Psoas muscle (tissue), 8 donors: ENCODE results near the gene ARID3C. TPM values are rescaled to one million over a fixed set of nuclear protein-coding genes. Genes with fewer than 3 reads are reported as not detected.

ENCODE experiments used
- ATAC-seq, 4 donors: fragments of 200-7000 bp; cut with Tn5 transposase; one replicate each; pipeline ENCODE4 v1.9.1; 2020; ENCODE audit warnings: moderate library complexity in 3 of 4, mild to moderate bottlenecking in 2 of 4
- DNase-seq, 2 donors: peaks; one replicate each; pipeline ENCODE4 v3.0.0-alpha.2; 2020
- H3K27ac ChIP-seq: fragments of 200-600 bp; one replicate; pipeline ENCODE4 v1.8.0; 2022
- H3K27me3 ChIP-seq, 3 donors: fragments of 200-600 bp in 1 of 3; one replicate each; pipeline versions ENCODE4 v1.6.1 to v1.8.0; 2013 to 2022; ENCODE audit warnings: low read length in 2 of 3, mild to moderate bottlenecking in 2 of 3, moderate library complexity in 1 of 3; ENCODE audit not compliant: insufficient read depth in 3 of 3
- H3K36me3 ChIP-seq, 2 donors: fragments of 200-600 bp in 1 of 2; one replicate each; pipeline versions ENCODE4 v1.6.1 to v1.8.0; 2013 to 2022; ENCODE audit warnings: low read depth in 1 of 2, mild to moderate bottlenecking in 1 of 2, moderate library complexity in 1 of 2; ENCODE audit not compliant: insufficient read depth in 1 of 2
- H3K4me1 ChIP-seq: fragments of 200-600 bp; one replicate; pipeline ENCODE4 v1.8.0; 2022
- H3K4me3 ChIP-seq: fragments of 200-600 bp; one replicate; pipeline ENCODE4 v1.8.0; 2022; ENCODE audit warnings: mild to moderate bottlenecking
- H3K9me3 ChIP-seq: fragments of 200-600 bp; one replicate; pipeline ENCODE4 v1.8.0; 2022
- CTCF ChIP-seq: fragments of 200-600 bp; IDR thresholded peaks from one replicate; pipeline ENCODE4 v1.8.0; 2022; ENCODE audit warnings: antibody characterized with exemption
- WGBS, 3 donors: extraction: QIAGEN DNeasy Blood & Tissue Kit; methylation state at CpG; one replicate each; pipeline versions ENCODE4 v1.1.6 to v1.1.7; 2013; 5-methylcytosine and 5-hydroxymethylcytosine counted together
- intact Hi-C, 2 donors: fragments of 100-400 bp; cut with DNase I; formaldehyde crosslinking; loops; one replicate each; pipeline versions ENCODE4 v1.11.0 to v1.14.2; 2022
- polyA plus RNA-seq, 3 donors: library from polyadenylated mRNA; stranded (reverse); fragments of 200-250 nt; gene quantifications; one replicate each; pipeline ENCODE4 v1.2.3, GENCODE V29; 2013
- total RNA-seq, 4 donors: library from RNA; stranded (reverse); fragmentation: NEBNext Ultra II Directional in 2 of 4; extraction: Animal tissue kit (Norgen Biotek cat#: 25700) in 2 of 4; gene quantifications; one replicate each; pipeline versions ENCODE4 v1.2.1 to v1.2.4, GENCODE V29; 2021 to 2023
- donor health status: healthy with polysubstance abuse.
- donor health status: DM: no; HTN: no; CAD: no; lungs with moderate emphysema.
- donor health status: Bipolar disorder and iron deficiency.
- donor health status: healthy.
- donor health status: DM: yes; HTN: yes; CAD: no.
- donor health status: DM: no; HTN: no; CAD: no.
- donor health status: DM: no; HTN: no; CAD: no.
- donor health status: DM: yes; HTN: yes; CAD: no.

ARID3C gene
- total and polyA plus RNA-seq, 7 donors, result 0.16 TPM; not detected in 6

GRCh38 chr9:34572628-34573027, 56.2 kb downstream of the ARID3C start:
- H3K36me3 ChIP-seq, result peaks cover 0 to 21% of the 10 kb centered on the region in 2 donors
- DNase-seq (no peak), ATAC-seq (peak in 2 of 4 donors; percentile 9 to 14)
- no peak overlapping the region for H3K27ac ChIP-seq
- WGBS, 3 donors, result 88 to 94% (median 88%) methylated on average over 6 of the region's 6 CpGs
- no peak for TF ChIP-seq CTCF
- no peak overlapping the region for H3K4me3 ChIP-seq
- no peaks in the 10 kb centered on the region for H3K9me3 ChIP-seq
- intact Hi-C loops, result no loop called here
- no peaks in the 10 kb centered on the region for H3K27me3 ChIP-seq
- H3K4me1 ChIP-seq, result peaks cover 25% of the 10 kb centered on the region

GRCh38 chr9:34572092-34572491, 56.8 kb downstream of the ARID3C start:
- intact Hi-C loops, result no loop called here
- H3K9me3 ChIP-seq, result no peaks in the 10 kb centered on the region
- H3K36me3 ChIP-seq, result peaks cover 0 to 19% of the 10 kb centered on the region in 2 donors
- H3K4me1 ChIP-seq, result peaks cover 28% of the 10 kb centered on the region
- no peak overlapping the region for H3K4me3 ChIP-seq
- no peak for DNase-seq
- no peaks in the 10 kb centered on the region for H3K27me3 ChIP-seq
- no peak for ATAC-seq
- TF ChIP-seq CTCF, result no peak
- peak overlapping the region; percentile 65 for H3K27ac ChIP-seq

GRCh38 chr9:34571481-34571810, 57.4 kb downstream of the ARID3C start:
- Histone ChIP-seq H3K27ac (peak overlapping the region; percentile 65), H3K4me1 (peaks cover 28% of the 10 kb centered on the region), H3K36me3 (peaks cover 0 to 13% of the 10 kb centered on the region in 2 donors), H3K27me3 (no peaks in the 10 kb centered on the region), H3K9me3 (no peaks in the 10 kb centered on the region), H3K4me3 (no peak overlapping the region)
- DNase-seq, result no peak
- ATAC-seq, result peak in 1 of 4 donors; percentile 15
- 44 to 54% (median 54%) methylated on average over 12 of the region's 12 CpGs for WGBS, 3 donors
- TF ChIP-seq CTCF, result no peak
- intact Hi-C loops, result no loop called here

Other genes starting within 250 kb of the ARID3C start
- gene FAM219A, start 170.5 kb downstream of the ARID3C start, total RNA-seq, result 10 to 100 TPM; 34.5 to 84.0 (median 38.5) TPM
- 10 to 100 TPM; 25.4 to 99.4 (median 27.3) TPM for gene FAM219A, start 170.5 kb downstream of the ARID3C start, polyA plus RNA-seq
- gene DNAI1, start 170.3 kb downstream of the ARID3C start, total RNA-seq, result under 1 TPM in 1 of 4 donors, not detected in 3; 0.19 TPM
- gene DNAI1, start 170.3 kb downstream of the ARID3C start, polyA plus RNA-seq, result under 1 TPM; 0.04 to 0.70 (median 0.34) TPM
- gene ENHO, start 106.1 kb downstream of the ARID3C start, total RNA-seq, result under 1 TPM in 3 of 4 donors, not detected in 1; 0.20 to 0.64 (median 0.26) TPM
- 1 to 10 TPM in 1 of 3 donors, under 1 TPM in 2; 0.35 to 1.2 (median 0.39) TPM for gene ENHO, start 106.1 kb downstream of the ARID3C start, polyA plus RNA-seq
- 10 to 100 TPM; 32.3 to 85.1 (median 54.7) TPM for gene CNTFR, start 39.3 kb downstream of the ARID3C start, total RNA-seq
- 10 to 100 TPM; 59.9 to 97.4 (median 64.4) TPM for gene CNTFR, start 39.3 kb downstream of the ARID3C start, polyA plus RNA-seq
- 10 to 100 TPM; 63.1 to 84.7 (median 68.3) TPM for gene RPP25L, start 17.0 kb downstream of the ARID3C start, total RNA-seq
- 100 to 1,000 TPM in 1 of 3 donors, 10 to 100 TPM in 2; 58.5 to 124 (median 70.1) TPM for gene RPP25L, start 17.0 kb downstream of the ARID3C start, polyA plus RNA-seq
- 100 to 1,000 TPM in 2 of 4 donors, 10 to 100 TPM in 2; 79.4 to 109 (median 93.8) TPM for gene DCTN3, start 8.6 kb downstream of the ARID3C start, total RNA-seq
- gene DCTN3, start 8.6 kb downstream of the ARID3C start, polyA plus RNA-seq, result 10 to 100 TPM; 52.7 to 96.5 (median 95.8) TPM
- 10 to 100 TPM; 13.0 to 16.5 (median 13.8) TPM for gene SIGMAR1, start 8.7 kb upstream of the ARID3C start, total RNA-seq
- gene SIGMAR1, start 8.7 kb upstream of the ARID3C start, polyA plus RNA-seq, result 10 to 100 TPM; 13.8 to 50.1 (median 20.1) TPM
- 10 to 100 TPM; 16.5 to 40.6 (median 27.1) TPM for gene GALT, start 17.6 kb upstream of the ARID3C start, total RNA-seq
- gene GALT, start 17.6 kb upstream of the ARID3C start, polyA plus RNA-seq, result 10 to 100 TPM in 2 of 3 donors, 1 to 10 TPM in 1; 9.5 to 17.7 (median 15.7) TPM
- 10 to 100 TPM in 3 of 4 donors, 1 to 10 TPM in 1; 7.7 to 20.1 (median 11.4) TPM for gene IL11RA, start 23.1 kb upstream of the ARID3C start, total RNA-seq
- gene IL11RA, start 23.1 kb upstream of the ARID3C start, polyA plus RNA-seq, result 10 to 100 TPM in 2 of 3 donors, 1 to 10 TPM in 1; 8.8 to 12.4 (median 12.3) TPM
- under 1 TPM in 2 of 4 donors, not detected in 2; 0.25 to 0.50 TPM for gene CCL27, start 33.6 kb upstream of the ARID3C start, total RNA-seq
- under 1 TPM; 0.14 to 0.31 (median 0.21) TPM for gene CCL27, start 33.6 kb upstream of the ARID3C start, polyA plus RNA-seq
- gene CCL19, start 62.2 kb upstream of the ARID3C start, total RNA-seq, result not detected
- under 1 TPM in 2 of 3 donors, not detected in 1; 0.23 to 0.31 TPM for gene CCL19, start 62.2 kb upstream of the ARID3C start, polyA plus RNA-seq
- 1 to 10 TPM; 1.3 to 3.8 (median 3.2) TPM for gene CCL21, start 81.1 kb upstream of the ARID3C start, total RNA-seq
- gene CCL21, start 81.1 kb upstream of the ARID3C start, polyA plus RNA-seq, result 1 to 10 TPM; 2.2 to 3.1 (median 2.4) TPM